GM18909 (cell line): ENCODE measurements around the gene LKAAEAR1.

Experiments used
- ATAC-seq: cut with Tn5 transposase; IDR thresholded peaks from one replicate; pipeline ENCODE4 v1.9.1; 2021; ENCODE audit warnings: mild to moderate bottlenecking; ENCODE audit not compliant: unreplicated experiment, poor library complexity

Gene LKAAEAR1

DNA sequence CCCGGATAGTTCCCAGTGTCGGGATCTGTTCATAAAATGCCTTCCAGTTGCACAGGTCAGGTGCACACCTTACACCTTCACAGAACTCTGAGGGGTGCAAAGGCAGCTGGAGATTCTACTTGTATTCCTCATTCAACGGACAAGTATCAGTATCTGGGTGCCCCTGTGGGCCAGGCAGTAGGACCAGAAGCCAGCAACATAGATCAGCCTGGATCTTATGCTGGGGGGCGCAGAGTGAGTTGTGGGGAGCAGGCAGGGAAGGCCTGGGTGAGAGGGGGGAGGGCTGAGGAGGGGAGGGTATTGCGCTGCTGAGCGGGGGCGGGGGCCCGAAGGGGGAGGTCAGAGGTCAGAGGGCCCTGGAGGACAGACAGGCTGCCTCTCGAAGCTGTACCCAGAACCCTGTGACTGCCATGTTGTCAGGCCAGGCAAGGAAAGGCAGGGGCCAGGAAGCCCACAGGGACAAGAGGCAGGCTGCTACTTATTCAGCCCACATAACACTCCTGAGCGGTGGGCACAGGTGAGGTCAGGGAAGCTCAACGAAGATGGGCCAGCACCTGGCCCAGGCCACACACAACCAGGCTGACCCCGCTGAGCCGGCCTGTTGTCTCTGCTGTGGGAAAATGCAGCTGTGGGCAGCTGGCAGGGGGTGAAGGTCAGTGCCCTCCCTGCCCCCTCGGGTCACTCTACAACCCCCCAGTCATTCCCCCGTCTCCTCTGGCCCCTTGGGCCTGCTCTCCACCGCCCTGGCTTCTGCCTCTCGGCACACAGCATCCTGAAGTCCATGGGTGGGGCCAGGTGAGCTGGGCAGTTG is 3.2 kb downstream of the LKAAEAR1 start:
- no peak for ATAC-seq

- ATAC-seq: no peak
Measured at GRCh38 chr20:64080013-64080812, 4.0 kb downstream of the LKAAEAR1 start, which contains the start of gene OPRL1. OPRL1 (plus strand) TSS chr20:64080082; CDS start chr20:64092721, 12,639 bp downstream.

GRCh38 chr20:64079273-64080012 is 4.8 kb downstream of the LKAAEAR1 start, which contains the start of gene RGS19:
RGS19 (minus strand) TSS chr20:64079518; CDS start chr20:64076886, 2,632 bp downstream.
- peak; percentile 33 for ATAC-seq

DNA sequence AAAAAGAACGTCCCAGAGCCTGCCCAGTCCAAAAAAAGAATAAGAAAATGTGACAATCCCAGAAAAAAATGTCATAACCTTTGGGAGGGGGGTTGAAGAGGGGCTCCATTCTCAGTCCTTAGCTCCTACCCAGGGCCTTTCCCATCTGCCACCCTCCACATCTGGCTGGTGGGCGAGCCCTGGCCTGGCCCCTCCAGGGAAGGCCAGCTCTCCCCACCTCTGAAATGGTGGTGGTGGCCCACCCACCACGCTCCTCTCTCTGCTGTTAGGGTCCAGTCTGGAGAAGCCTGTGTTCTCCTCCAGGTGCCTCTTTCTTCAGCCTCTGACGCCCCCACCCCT is 5.3 kb downstream of the LKAAEAR1 start:
- ATAC-seq: no peak

DNA sequence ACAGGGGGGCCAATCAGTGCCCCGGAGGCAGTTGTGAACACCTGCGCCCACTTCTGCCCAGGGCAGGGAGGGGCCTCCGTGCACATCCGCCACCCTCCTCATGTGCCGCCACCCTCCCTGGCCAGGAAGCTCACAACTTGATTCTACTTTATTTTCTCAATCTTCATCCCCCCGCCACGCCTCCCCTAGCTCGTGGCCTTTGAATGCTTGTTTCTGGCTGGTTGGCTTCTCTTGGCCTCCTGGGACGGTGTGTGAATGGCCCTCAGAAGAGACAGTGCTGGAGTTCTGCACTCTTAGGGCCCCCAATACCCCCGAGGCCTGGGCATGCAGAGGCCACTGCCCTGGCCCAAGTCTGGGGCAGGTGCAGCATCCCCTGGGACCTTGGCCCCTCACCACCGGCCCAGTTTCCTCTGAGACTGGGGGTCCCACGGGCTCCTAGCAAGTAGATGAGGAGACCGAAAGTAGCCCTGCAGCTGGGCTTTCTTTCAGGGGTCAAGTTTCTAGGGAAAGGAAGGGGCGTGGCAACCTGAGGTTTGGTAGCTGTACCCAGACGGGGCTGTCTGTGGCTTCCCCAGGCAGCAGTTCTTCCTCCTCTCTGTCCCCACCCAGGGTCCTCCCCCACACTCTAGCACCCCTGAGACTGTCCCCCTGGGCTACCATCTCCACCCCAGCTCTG is 6.2 kb downstream of the LKAAEAR1 start:
- peak; percentile 29 for ATAC-seq

DNA sequence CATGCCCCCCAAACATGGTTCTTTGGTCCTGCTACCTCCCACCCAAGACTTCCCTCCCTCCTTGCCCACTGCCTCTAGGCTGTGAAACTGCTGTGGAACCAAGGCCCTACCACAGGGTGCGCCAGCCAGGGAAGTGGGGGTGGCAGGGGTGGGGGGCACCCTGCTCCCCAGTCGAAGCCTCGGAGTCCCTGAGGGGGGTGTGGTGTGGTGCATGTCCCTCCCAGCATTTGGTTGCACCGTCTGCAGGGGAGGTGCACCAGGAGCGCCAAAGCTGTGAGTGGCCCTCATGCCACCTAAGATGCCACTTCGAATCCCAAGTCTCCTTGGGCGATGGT is 6.7 kb downstream of the LKAAEAR1 start:
- ATAC-seq: peak; percentile 10

DNA sequence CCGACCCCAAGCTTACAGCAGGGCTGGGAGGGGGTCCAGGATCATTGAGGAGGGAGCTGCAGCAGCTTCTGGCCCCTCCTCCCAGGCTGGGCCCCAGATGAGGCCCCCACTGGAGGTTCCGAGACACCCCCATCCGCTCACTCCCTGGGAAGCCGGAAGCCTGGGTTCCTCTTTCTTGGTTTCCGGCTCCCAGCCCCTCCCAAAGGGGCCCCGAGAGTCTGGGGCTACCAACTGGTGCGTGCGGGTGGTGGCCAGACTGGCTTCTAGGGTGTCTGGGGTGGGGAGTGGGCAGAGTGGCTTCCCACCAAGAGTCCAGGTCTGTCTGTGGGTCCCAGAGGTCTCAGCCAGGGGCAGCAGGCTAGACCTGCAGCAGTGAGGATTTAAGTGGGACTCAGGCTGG is 7.1 kb downstream of the LKAAEAR1 start:
- ATAC-seq: no peak

DNA sequence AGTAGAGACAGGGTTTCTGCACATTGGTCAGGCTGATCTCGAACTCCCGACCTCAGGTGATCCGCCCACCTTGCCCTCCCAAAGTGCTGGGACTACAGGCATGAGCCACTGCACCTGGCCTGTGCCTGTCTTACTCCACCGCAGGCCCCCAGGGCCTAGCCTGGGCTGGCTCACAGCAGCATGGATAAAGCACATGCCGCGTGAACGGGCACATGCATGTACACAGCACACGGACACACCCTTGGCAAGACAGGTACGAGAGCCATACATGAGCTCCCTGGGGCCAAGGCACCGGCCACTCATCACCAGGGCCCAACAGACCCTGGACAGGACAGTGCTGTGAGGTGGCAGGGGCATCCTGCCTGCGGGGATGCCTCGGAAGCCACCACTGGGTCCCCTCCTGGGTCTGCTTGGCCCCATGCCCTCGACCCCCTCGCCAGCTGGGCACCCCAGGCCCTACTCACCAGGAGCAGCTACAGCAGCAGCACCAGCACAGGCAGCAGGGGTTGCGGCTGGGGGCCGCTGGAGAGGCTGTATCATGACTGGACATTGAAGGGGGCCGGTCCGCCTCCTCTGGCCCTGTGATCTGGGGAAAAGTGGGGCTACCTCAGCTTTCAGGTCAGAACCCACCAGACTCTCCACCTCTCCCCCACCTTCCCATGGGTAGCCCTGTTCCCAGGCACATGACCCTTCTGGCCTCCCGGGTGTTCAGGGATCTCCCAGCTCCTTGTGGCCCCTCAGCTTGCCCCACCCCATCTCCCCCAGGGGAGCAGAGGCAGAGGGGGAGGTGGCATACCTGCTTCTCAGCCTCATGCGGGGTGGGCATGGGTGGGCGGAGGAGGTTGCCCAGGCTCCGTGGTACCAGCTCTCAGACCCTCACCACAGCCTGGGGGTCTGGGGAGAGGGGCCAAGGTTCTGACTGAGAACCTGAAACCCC is 7.9 kb downstream of the LKAAEAR1 start:
- ATAC-seq: no peak

GRCh38 chr20:64075556-64075955 is 8.6 kb downstream of the LKAAEAR1 start:
- no peak for ATAC-seq

DNA sequence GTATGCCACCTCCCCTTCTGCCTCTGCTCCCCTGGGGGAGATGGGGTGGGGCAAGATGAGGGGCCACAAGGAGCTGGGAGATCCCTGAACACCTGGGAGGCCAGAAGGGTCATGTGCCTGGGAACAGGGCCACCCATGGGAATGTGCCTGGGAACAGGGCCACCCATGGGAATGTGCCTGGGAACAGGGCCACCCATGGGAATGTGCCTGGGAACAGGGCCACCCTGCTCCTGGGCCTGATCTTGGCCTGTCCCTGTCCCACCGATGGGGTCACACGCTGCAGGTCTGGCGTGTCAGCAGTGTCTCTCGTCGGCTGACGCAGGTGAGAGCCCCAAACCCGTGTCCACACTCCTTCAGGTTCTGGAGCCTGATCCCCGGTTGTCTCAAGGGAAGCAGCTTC is 9.2 kb downstream of the LKAAEAR1 start:
- ATAC-seq: no peak

DNA sequence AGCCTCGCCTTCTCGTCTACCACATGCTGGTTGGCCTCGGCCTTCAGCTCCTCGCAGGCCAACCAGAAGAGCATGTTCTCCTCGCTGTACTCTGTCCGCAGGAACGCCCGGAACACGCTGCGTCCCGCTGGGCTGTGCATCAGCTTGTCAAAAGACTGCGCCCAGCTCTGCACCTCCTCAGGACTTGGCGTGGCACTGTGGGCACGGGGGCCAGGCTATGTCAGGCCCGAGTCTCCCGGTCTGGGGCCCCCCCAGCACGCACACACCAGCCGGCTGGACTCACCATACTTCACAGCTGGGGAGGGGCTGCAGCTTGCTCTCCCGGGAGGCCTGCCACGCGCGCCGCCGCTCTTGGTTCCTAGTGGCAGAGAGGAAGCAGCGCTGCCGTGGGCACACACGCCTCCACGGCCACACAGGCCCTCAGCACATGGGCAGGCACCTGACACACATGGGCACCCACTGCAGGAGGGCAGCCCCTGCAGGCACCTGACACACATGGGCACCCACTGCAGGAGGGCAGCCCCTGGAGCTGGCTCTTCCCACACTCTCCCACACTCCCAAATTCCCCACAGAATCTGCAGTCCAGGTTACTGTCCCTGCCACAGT is 9.9 kb downstream of the LKAAEAR1 start:
- no peak for ATAC-seq

- no peak for ATAC-seq
Measured at GRCh38 chr20:64073476-64074183, 10.6 kb downstream of the LKAAEAR1 start.

DNA sequence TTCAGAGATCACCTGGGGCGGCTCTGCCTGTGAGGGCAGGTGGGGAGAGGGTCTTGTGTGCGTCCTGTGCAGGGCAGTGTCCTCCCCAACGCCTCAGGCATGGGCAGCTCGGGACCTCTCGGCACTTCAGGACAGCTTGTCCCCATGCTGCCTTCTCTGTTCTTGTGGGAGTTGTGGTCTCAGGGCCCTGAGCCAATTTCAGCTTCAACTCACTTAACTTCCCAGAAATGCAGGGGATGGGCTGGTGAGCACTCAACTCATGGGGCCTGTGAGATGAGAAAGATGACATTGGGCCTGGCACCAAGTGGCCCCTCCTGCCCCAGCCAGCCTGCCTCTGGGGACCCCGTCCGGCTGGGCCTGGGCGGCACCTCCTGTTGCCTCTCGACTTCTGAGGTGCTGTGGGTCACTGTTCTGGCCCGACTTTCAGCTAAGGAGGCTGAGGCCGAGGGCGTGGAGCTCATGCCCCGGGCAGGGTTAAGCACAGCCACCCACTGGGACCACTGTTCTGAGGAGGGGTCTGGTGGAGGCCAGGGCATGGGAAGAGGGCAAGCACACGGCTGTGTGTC is 11.6 kb downstream of the LKAAEAR1 start:
- no peak for ATAC-seq

- no peak for ATAC-seq
Measured at GRCh38 chr20:64071341-64072332, 12.6 kb downstream of the LKAAEAR1 start.

GRCh38 chr20:64070244-64070993 is 13.8 kb downstream of the LKAAEAR1 start:
- no peak for ATAC-seq

- no peak for ATAC-seq
Measured at GRCh38 chr20:64069614-64070243, 14.5 kb downstream of the LKAAEAR1 start.
